Measurements from ENCODE around the gene C2CD5. TPM values are rescaled to one million over a fixed set of nuclear protein-coding genes. Genes with fewer than 3 reads are reported as not detected.

C2CD5 gene
- total RNA-seq, 6 donors from 2014 or later = 20.8 to 56.6 (median 36.6) TPM

DNA sequence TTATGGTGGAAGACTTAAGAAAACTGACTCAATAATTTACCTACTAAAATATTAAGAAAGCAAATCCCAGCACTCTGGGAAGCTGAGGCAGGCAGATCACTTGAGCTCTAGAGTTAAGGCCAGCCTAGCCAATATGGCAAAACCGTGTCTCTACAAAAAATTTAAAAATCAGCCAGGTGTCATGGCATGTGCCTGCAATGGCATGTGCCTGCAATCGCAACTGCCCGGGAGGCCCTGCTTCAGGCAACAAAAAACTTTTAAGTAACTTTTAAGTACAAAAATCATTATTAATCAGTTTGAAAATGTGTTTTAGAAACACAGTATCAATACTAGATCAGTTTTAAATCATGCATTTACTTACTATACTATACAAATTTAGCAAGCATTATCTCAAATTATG, 17.5 kb downstream of the C2CD5 start:
- ATAC-seq (ENCODE audit: low FRiP score in 2 of 2) (no peak), DNase-seq (no peak)
- Histone ChIP-seq H3K4me3 (no peak overlapping the region), H3K27ac (no peak overlapping the region), H3K9me3 (no peaks in the 10 kb centered on the region), H3K36me3 (peaks cover 4 to 53% (median 12%) of the 10 kb centered on the region in 4 donors), H3K4me1 (no peaks in the 10 kb centered on the region), H3K27me3 (no peaks in the 10 kb centered on the region)
- WGBS, 2 donors = 90 to 95% methylated on average over 3 of the region's 3 CpGs
- TF ChIP-seq EP300 (IDR thresholded peaks at IDR 0.05) (no peak), POLR2A (IDR thresholded peaks at IDR 0.05) (no peak), POLR2AphosphoS5 (IDR thresholded peaks at IDR 0.05) (no peak)
- TF ChIP-seq, protein P1, sequence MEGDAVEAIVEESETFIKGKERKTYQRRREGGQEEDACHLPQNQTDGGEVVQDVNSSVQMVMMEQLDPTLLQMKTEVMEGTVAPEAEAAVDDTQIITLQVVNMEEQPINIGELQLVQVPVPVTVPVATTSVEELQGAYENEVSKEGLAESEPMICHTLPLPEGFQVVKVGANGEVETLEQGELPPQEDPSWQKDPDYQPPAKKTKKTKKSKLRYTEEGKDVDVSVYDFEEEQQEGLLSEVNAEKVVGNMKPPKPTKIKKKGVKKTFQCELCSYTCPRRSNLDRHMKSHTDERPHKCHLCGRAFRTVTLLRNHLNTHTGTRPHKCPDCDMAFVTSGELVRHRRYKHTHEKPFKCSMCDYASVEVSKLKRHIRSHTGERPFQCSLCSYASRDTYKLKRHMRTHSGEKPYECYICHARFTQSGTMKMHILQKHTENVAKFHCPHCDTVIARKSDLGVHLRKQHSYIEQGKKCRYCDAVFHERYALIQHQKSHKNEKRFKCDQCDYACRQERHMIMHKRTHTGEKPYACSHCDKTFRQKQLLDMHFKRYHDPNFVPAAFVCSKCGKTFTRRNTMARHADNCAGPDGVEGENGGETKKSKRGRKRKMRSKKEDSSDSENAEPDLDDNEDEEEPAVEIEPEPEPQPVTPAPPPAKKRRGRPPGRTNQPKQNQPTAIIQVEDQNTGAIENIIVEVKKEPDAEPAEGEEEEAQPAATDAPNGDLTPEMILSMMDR (IDR thresholded peaks at IDR 0.05) = no peak

DNA sequence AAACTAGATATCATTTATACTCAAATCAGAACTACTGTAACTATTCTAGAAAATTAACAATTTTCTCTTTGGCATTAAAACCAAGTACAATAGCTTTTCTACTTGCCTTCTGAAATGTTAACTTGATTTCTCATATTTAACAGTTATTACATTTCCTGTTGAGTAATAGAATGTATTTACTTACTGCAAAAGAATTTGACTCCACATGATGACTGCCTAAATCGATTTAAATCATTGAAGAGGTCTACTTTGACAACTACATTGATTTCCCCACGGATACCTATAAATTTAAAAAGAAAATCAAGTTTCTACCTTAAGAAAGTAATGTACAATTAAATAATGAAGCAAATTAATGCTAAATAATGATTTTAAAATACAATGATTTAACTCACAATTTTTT, 18.9 kb downstream of the C2CD5 start:
- Histone ChIP-seq H3K27ac (no peak overlapping the region), H3K4me1 (no peaks in the 10 kb centered on the region), H3K27me3 (no peaks in the 10 kb centered on the region), H3K9me3 (no peaks in the 10 kb centered on the region), H3K36me3 (peaks cover 4 to 65% (median 8%) of the 10 kb centered on the region in 4 donors), H3K4me3 (no peak overlapping the region)
- 67 to 71% methylated on average over 2 of the region's 2 CpGs for WGBS, 2 donors
- TF ChIP-seq, protein P1 (IDR thresholded peaks at IDR 0.05) = no peak
- TF ChIP-seq POLR2A (IDR thresholded peaks at IDR 0.05) = no peak
- TF ChIP-seq POLR2AphosphoS5 (IDR thresholded peaks at IDR 0.05) = no peak
- no peak for TF ChIP-seq EP300 (IDR thresholded peaks at IDR 0.05)
- ATAC-seq (ENCODE audit: low FRiP score in 2 of 2) (no peak), DNase-seq (no peak)

DNA sequence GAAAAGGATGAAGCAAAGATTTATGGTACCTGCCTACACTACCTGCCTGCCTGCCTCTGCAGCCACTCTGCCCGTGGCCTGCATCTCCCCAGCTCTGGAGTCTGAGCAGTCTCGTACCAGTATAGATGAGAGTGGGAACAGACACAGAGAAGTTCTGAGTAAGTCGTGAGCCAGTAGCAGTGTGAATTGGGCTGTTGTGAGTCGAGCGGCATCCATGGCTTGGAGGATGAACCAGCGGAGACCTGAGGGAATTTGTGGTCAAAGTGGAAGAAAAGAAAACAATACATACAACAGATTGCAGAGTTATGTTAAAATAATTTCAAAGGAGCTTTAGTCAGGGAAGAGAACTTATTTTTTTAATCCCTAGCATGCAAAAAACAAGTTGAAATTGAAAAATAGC, 25.3 kb downstream of the C2CD5 start:
- TF ChIP-seq POLR2AphosphoS5 (IDR thresholded peaks at IDR 0.05) = no peak
- Histone ChIP-seq H3K9me3 (no peaks in the 10 kb centered on the region), H3K4me1 (peaks cover 0 to 8% (median 0%) of the 10 kb centered on the region in 4 donors), H3K4me3 (no peak overlapping the region), H3K27me3 (no peaks in the 10 kb centered on the region), H3K36me3 (peaks cover 4 to 44% (median 6%) of the 10 kb centered on the region in 4 donors), H3K27ac (no peak overlapping the region)
- no peak for DNase-seq
- no peak for ATAC-seq (ENCODE audit: low FRiP score in 2 of 2)
- WGBS, 2 donors = 93 to 95% methylated on average over 6 of the region's 6 CpGs

DNA sequence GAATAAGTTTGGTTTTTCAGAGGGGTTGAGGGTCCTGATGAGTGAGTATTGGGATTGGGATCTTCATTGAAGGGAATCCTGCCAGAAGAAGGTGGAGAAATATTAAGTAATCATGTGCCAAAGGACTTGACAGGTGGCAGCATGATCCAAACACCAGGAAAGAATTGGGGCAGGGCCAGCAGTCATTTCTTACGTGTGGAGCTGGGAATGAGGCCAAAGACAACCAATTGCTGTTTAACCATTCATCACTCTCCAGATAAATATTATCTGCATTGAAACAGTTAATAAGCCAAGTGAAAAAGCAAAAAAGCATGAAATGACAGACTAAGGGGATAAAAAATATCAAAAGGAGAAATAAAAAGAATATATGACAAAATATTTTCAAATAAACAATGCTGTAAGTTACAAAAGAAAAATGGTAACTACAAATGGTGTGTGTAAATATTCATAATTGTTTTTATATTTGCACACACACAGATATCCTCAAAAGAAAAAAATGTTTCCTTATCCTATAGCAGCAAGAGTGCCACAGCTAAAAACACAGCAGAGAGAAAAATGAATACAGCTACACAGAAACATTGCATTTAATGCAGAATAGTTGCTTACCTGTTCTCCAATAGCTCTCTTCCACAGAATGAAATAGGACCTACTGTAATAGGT, 26.2 kb downstream of the C2CD5 start:
- peaks cover 0 to 8% (median 0%) of the 10 kb centered on the region in 4 donors for H3K4me1 ChIP-seq
- no peaks in the 10 kb centered on the region for H3K27me3 ChIP-seq
- TF ChIP-seq, protein P1 (IDR thresholded peaks at IDR 0.05) = no peak
- TF ChIP-seq EP300 (IDR thresholded peaks at IDR 0.05) (no peak), POLR2AphosphoS5 (IDR thresholded peaks at IDR 0.05) (no peak), POLR2A (IDR thresholded peaks at IDR 0.05) (no peak)
- WGBS, 2 donors = 26% methylated on average over 1 of the region's 1 CpG
- H3K27ac ChIP-seq = no peak overlapping the region
- no peak overlapping the region for H3K4me3 ChIP-seq
- peaks cover 3 to 38% (median 4%) of the 10 kb centered on the region in 4 donors for H3K36me3 ChIP-seq
- ATAC-seq (ENCODE audit: low FRiP score in 2 of 2) = no peak
- no peaks in the 10 kb centered on the region for H3K9me3 ChIP-seq
- peak in 1 of 2 donors; percentile 45 for DNase-seq

DNA sequence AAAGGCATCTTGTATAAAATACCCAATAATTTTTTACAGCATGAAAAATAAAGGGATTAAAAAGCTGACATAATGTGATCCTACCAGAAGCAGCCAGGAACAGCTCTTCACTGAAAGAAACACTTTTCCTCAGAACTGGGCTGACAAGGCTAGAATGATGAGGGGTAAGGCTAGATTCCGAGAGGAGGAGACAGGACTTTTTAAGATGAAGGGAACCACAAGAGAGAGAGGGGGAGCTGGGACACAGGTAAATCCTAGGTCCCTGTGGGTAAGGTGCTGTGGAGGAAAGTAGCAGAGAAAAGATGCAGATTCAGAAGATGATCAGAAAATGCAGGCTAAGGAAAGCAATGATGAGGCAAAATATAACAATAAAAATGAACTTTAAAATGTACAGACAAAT, 29.5 kb downstream of the C2CD5 start:
- DNase-seq = no peak
- Histone ChIP-seq H3K27me3 (no peaks in the 10 kb centered on the region), H3K4me1 (peaks cover 0 to 8% (median 0%) of the 10 kb centered on the region in 4 donors), H3K36me3 (peaks cover 0 to 28% (median 2%) of the 10 kb centered on the region in 4 donors), H3K4me3 (no peak overlapping the region), H3K27ac (no peak overlapping the region), H3K9me3 (no peaks in the 10 kb centered on the region)
- WGBS, 2 donors = 83 to 85% methylated on average over 1 of the region's 1 CpG
- no peak for TF ChIP-seq POLR2A (IDR thresholded peaks at IDR 0.05)
- no peak for ATAC-seq (ENCODE audit: low FRiP score in 2 of 2)

DNA sequence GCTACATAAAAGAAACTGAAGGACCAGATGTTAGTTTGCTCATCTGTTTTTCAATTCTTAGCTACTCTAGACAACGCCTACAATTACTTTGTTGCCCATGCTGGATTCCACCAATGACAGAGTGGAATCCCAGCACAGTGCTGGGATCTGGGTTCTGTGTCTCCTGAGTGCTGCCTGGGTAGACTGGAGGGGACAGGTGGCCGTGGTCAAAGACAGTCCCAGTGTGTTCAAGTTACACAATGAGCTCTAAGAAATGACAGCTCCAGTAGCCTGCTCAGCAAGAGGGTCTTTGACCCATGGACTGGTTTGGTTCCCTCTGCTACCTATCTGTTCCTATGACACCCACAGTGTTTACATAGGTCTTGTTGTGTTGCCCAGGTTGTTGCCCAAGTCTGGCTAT, 38.5 kb downstream of the C2CD5 start:
- DNase-seq (no peak), ATAC-seq (ENCODE audit: low FRiP score in 2 of 2) (peak in 1 of 2 donors; percentile 22)
- Histone ChIP-seq H3K36me3 (peaks cover 0 to 42% (median 7%) of the 10 kb centered on the region in 4 donors), H3K4me3 (no peak overlapping the region), H3K27ac (no peak overlapping the region), H3K27me3 (no peaks in the 10 kb centered on the region), H3K9me3 (no peaks in the 10 kb centered on the region), H3K4me1 (no peaks in the 10 kb centered on the region)
- TF ChIP-seq, protein P1 (IDR thresholded peaks at IDR 0.05) = no peak
- TF ChIP-seq POLR2AphosphoS5 (IDR thresholded peaks at IDR 0.05) = no peak
- TF ChIP-seq EP300 (IDR thresholded peaks at IDR 0.05) = no peak
- no peak for TF ChIP-seq POLR2A (IDR thresholded peaks at IDR 0.05)
- WGBS, 2 donors = 88 to 92% methylated on average over 2 of the region's 2 CpGs
